AG09309 (cell line): ENCODE measurements around the gene ZNF710.

Source experiments
- DNase-seq: peaks from one replicate; pipeline ENCODE4 v3.0.0-alpha.2; 2010; ENCODE audit warnings: low read depth
- H3K4me3 ChIP-seq: 2 replicates; pipeline ENCODE4 v1.5.1; 2011; ENCODE audit warnings: mild to moderate bottlenecking, low read depth, low read length, moderate library complexity; ENCODE audit not compliant: control insufficient read depth
- TF ChIP-seq, protein P1 (sequence below): IDR thresholded peaks from 2 replicates; pipeline ENCODE4 v1.5.1; 2011; ENCODE audit warnings: mild to moderate bottlenecking, low read depth, low read length, inconsistent platforms; ENCODE audit not compliant: insufficient read depth, control insufficient read depth; ENCODE audit errors: missing control alignments

The ZNF710 gene

DNA sequence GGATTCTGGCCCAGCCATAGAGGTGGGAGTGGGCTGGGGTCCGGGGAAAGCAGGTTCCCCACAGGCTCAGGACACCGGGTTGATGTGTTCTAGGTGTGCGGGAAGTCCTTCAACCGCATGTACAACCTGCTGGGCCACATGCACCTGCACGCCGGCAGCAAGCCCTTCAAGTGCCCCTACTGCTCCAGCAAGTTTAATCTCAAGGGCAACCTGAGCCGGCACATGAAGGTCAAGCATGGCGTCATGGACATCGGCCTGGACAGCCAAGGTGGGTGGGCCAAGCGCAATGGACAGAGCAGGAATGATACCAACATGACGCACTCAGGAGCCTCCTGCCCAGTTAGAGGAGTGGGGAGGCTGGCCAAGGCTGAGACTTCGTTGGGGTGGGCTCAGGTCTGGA lies 72.9 kb downstream of the ZNF710 start:
- TF ChIP-seq, protein P1, sequence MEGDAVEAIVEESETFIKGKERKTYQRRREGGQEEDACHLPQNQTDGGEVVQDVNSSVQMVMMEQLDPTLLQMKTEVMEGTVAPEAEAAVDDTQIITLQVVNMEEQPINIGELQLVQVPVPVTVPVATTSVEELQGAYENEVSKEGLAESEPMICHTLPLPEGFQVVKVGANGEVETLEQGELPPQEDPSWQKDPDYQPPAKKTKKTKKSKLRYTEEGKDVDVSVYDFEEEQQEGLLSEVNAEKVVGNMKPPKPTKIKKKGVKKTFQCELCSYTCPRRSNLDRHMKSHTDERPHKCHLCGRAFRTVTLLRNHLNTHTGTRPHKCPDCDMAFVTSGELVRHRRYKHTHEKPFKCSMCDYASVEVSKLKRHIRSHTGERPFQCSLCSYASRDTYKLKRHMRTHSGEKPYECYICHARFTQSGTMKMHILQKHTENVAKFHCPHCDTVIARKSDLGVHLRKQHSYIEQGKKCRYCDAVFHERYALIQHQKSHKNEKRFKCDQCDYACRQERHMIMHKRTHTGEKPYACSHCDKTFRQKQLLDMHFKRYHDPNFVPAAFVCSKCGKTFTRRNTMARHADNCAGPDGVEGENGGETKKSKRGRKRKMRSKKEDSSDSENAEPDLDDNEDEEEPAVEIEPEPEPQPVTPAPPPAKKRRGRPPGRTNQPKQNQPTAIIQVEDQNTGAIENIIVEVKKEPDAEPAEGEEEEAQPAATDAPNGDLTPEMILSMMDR: no peak
- DNase-seq: no peak

DNA sequence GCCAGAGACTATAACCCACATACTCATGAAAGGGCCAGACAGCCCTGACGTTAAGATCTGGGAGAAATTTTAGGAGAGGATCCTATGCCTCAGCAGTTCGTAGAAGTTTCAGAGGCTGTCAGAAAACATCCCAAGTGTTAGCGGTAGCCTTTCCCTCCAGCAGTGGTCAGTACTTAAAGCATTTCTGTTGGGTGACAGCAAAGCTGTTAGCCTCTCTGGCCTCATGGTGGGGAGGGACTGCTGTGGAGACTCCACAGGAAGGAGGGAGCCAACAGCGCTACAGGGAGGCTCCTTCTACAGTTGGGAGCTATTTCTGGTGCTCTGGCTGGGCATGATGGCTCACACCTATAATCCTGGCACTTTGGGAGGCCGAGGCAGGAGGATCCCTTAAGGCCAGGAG lies 73.8 kb downstream of the ZNF710 start:
- TF ChIP-seq, protein P1: no peak
- no peak for DNase-seq
- H3K4me3 ChIP-seq: no peak overlapping the region

More for the DNA sequence above, 72.9 kb downstream of the ZNF710 start:
- no peak overlapping the region for H3K4me3 ChIP-seq

DNA sequence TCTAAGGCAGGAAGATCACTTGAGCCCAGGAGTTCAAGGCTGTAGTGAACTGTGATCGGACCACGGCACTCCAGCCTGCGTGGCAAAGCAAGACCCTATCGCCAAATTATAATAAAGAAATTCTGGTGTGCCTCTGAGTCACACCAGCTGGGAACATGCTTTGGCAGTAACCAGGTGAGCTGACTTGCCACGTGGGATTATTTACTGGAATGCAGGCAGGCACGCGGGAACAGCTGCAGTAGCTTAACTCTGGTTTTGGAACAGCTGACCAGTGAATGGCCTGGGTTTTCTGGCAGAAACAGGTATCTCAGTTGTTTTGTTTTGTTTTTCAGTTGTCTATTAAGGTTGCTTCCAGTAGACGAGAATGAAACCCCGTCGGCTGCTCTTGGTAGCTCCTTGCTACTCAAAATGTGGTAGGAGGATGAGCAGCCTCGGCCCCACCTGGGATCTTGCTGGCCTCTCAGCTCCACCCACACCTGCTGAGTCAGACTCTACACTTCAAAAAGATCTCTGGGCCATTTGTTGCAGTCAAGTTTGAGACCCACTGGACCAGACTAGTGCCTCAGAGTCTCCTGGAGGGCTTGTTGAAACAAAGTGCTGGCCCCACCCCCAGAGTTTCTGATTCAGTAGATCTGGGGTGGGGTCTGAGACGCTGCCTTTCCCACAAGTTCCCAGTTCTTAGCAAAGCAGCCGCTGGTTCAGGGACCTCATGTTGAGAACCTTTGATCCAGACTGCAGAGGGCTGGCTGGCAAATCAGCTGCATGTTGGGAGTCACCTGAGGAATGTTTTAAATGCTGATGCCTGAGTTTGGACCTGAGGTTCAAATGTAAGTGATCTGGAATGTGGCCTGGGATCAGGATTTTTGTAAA lies 74.5 kb downstream of the ZNF710 start:
- TF ChIP-seq, protein P1: no peak
- H3K4me3 ChIP-seq: no peak overlapping the region
- no peak for DNase-seq

GRCh38 chr15:90076716-90077115 lies 75.6 kb downstream of the ZNF710 start:
- H3K4me3 ChIP-seq: no peak overlapping the region
- no peak for DNase-seq
- TF ChIP-seq, protein P1: no peak

DNA sequence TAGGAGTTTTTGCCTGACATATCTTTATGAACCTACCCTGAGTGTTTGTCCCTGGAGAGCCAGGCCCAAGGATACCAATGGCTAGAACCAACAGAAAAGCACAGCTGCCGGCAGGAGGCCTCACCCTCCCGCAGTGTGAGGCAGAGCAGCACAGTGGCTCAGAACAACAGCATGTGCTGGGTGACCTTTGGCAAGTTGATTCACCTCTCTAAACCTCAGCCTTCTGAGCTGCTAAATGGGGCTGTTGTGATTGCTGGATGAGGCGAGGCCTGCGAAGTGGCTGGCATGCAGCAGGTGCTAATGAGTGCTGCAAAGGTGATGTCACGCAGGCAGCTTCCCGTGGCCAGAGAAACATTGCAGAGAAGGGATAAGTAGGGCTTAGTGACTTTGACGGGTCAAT lies 77.8 kb downstream of the ZNF710 start:
- no peak for DNase-seq
- no peak overlapping the region for H3K4me3 ChIP-seq
- TF ChIP-seq, protein P1: no peak

DNA sequence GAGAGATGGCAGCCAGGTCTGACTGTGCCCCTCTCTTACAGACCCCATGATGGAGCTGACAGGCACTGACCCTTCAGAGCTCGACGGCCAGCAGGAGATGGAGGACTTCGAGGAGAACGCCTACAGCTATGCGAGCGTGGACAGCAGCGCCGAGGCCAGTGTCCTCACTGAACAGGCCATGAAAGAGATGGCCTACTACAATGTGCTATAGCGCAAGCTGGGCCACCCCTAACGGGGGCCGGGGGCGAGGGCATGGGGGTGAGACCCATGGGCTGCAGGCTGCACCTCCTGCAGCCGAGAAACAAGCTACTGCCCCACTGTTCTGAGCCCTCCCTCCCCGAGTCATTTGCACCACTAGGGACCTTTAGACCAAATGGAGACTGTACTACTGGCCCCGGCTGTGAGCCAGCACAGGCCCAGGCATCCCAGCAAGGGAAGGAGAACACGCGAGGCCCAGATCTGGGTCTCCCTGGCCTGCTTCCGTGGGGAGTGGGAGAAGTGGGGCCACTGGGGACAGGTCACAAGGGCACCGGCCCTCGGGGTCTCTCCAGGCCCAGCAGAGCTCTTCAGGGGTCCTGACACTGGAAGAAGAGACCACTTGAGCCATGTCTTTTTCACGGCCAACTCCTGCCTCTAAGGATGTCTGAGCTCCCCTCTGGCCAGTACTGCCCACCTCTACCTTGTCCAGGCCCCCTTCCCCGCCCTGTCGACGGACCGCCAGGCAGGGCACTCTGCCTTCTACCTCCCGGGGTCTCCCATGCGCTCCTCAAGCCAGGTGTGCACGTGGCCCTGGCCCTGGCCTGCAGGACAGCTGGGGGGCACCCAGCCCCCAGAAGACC lies 78.7 kb downstream of the ZNF710 start:
- TF ChIP-seq, protein P1: no peak
- DNase-seq: no peak
- no peak overlapping the region for H3K4me3 ChIP-seq
